T-helper 1 cell treated with Interleukin-12 subunit alpha and Interleukin-12 subunit beta and Interleukin-4 antibody, amounts not matched to agents 30 μg/mL and 1 μg/mL, for 36 hours (primary cell): ENCODE data around the gene TSC22D1.

Source experiments
- H3K27ac Mint-ChIP-seq: one replicate; pipeline ENCODE4 v1.8.0; 2021; ENCODE audit warnings: mild to moderate bottlenecking, mixed read lengths
- H3K27me3 Mint-ChIP-seq: one replicate; pipeline ENCODE4 v1.8.0; 2021; ENCODE audit warnings: low read depth, mixed read lengths
- H3K36me3 Mint-ChIP-seq: one replicate; pipeline ENCODE4 v1.8.0; 2021; ENCODE audit warnings: low read depth, mixed read lengths
- H3K4me1 Mint-ChIP-seq: one replicate; pipeline ENCODE4 v1.8.0; 2021; ENCODE audit warnings: low read depth, mixed read lengths
- H3K4me3 Mint-ChIP-seq: one replicate; pipeline ENCODE4 v1.8.0; 2021; ENCODE audit warnings: mild to moderate bottlenecking, moderate library complexity, mixed read lengths
- H3K9me3 Mint-ChIP-seq: one replicate; pipeline ENCODE4 v1.8.0; 2021; ENCODE audit warnings: mixed read lengths

The TSC22D1 gene

DNA sequence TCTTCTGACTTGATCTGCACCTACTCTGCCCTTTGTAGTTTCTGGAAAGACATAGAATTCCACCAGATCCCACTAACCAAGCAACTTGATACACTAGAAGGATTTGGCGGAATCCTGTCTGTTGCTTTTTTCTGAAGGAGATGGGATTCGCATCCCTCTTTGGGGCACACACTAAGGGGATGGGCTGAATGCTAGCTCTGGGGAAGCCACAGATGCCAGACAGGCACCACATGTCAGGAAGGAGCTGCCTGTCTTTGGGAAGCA is 150.4 kb downstream of the TSC22D1 start:
- no peaks in the 10 kb centered on the region for H3K36me3 Mint-ChIP-seq
- peaks cover 31% of the 10 kb centered on the region for H3K27me3 Mint-ChIP-seq
- H3K9me3 Mint-ChIP-seq, result no peaks in the 10 kb centered on the region
- no peak overlapping the region for H3K27ac Mint-ChIP-seq
- no peak overlapping the region for H3K4me3 Mint-ChIP-seq
- H3K4me1 Mint-ChIP-seq, result no peaks in the 10 kb centered on the region

DNA sequence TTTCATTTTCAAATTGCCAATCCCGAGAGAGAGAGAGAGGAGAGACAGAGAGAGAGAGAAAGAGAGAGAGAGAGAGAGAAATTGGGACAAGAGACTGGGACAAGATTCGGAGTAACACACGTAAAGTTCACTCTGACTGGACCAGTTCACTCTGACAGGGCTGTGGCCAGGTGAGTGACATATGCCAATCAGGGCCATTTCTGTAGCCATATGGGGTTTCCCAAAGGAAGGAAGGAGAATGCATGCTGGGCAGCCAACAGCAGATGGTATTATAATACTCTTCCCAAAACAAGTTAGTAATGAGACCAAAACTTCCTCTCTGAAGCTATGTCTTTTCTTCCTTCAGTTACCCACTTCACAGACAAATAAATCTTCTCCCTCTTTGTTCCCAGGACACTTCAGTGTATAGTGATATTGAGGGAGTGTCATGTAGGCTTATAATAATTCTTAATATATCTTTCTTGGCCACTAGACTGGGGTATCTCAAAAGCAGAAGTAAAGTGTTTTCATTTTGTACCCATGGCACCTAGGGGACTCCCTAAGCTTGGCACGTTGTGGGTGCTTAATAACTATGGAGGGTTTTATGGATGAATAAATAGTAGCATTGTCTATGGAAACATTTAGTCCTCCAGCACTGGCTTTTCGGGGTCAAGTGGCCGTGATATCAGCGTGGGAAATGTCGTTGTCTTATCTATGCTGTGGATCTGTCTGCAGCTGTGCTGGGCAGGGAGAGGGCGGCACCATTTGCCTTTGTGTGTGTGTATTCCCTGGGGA is 150.9 kb downstream of the TSC22D1 start:
- Mint-ChIP-seq H3K4me3 (no peak overlapping the region), H3K27me3 (peaks cover 31% of the 10 kb centered on the region), H3K27ac (no peak overlapping the region), H3K36me3 (no peaks in the 10 kb centered on the region), H3K9me3 (no peaks in the 10 kb centered on the region), H3K4me1 (no peaks in the 10 kb centered on the region)

DNA sequence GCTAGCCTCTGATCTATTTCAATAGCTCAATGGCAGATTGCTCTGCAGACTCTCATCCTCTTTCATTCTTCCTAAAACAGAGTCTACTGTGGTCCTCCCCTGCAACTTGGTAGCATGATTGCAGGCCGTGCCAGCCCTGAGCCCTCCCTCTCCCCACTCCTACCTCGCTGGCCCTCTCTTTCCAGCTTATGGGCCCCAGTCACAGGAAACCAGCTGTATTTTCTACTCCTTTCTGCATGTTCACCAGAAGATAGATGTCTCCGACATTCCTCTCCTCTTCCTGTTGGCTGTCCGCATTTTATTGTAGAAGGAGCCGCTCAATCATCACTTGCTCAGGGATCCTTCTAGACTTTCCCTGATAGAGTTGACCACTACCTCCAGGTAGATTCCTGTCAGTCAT is 152.3 kb downstream of the TSC22D1 start:
- Mint-ChIP-seq H3K4me1 (no peaks in the 10 kb centered on the region), H3K4me3 (no peak overlapping the region)

DNA sequence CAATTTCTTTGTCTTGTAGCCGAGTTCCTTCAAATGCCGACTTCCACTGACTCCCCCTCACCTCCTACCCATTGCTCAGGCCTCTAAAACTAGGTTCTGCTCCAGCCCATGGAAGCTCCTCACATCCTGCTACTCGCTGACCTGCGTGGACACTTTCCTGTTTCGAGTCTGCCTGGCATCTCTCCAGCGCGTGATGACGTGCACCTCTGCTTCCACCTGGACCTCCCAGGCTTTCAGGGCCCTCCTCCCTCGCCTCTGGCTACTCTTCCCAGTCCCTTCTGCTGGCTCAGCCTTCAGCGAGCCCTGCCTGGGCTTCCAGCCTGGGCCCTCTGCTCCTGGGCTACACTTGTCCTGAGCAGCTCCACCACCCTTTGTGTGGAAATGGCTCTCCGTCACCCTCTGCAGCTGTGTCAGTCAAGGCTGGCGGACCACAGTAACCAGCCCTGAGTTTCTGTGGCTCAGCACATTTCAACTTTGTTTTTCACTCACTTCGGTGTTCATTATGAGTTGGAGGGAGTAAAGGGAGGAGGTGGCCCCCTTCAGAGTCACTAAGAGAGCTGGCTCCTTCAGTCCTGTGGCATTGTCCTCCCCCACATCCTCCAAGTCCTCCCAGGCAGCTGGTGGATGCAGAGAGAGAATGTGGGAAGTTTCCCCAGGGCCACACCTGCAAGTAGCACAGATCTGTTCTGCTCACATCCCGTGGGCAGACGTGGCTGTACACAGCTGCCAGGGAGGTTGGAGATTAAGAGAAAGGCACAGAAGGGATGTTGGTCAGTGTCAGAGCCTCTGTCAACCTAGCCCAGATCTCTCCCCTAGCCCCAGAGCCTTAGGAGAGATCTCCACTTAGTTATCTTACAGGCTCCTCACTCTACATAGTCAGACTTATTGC is 153.1 kb downstream of the TSC22D1 start:
- Mint-ChIP-seq H3K27ac (no peak overlapping the region), H3K4me3 (no peak overlapping the region), H3K36me3 (no peaks in the 10 kb centered on the region), H3K4me1 (no peaks in the 10 kb centered on the region), H3K27me3 (peaks cover 31% of the 10 kb centered on the region), H3K9me3 (no peaks in the 10 kb centered on the region)

More for the DNA sequence above, 152.3 kb downstream of the TSC22D1 start:
- H3K27ac Mint-ChIP-seq, result no peak overlapping the region
- no peaks in the 10 kb centered on the region for H3K36me3 Mint-ChIP-seq
- peaks cover 31% of the 10 kb centered on the region for H3K27me3 Mint-ChIP-seq
- no peaks in the 10 kb centered on the region for H3K9me3 Mint-ChIP-seq

DNA sequence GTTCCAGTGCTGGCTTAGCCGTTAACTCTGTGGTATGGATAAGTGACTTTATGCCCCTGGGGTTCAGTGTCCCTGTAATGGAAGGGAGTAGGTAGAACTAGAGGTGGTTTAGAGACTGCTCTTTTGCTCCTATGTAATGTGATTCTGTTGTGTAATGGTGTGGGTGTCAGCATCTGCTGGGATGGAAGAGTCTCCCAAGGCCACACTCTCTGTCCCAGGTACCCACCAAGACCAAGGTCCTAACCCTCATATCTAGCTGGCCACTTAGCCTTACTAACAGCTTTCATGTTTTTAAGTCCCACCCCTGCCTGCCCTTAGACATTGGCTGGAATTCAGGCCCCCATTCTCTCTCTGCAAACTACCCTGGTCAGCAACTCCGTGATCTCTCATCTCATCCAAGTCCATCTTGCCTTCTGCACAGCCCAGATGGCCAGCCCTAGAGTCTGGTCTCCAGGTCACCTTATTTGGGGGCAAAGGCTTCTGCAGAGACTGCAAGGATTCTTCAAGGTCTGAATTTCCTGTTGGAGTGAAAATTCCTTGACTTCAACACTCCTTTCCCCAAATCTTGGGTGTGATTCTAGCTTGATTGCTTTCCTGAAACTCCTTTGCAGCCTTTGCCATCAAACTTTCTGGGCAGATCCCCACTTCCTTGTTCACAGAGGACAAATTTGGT is 154.1 kb downstream of the TSC22D1 start:
- H3K4me3 Mint-ChIP-seq, result no peak overlapping the region
- H3K4me1 Mint-ChIP-seq, result no peaks in the 10 kb centered on the region
- no peak overlapping the region for H3K27ac Mint-ChIP-seq
- H3K9me3 Mint-ChIP-seq, result no peaks in the 10 kb centered on the region
- H3K27me3 Mint-ChIP-seq, result peaks cover 31% of the 10 kb centered on the region
- H3K36me3 Mint-ChIP-seq, result no peaks in the 10 kb centered on the region

DNA sequence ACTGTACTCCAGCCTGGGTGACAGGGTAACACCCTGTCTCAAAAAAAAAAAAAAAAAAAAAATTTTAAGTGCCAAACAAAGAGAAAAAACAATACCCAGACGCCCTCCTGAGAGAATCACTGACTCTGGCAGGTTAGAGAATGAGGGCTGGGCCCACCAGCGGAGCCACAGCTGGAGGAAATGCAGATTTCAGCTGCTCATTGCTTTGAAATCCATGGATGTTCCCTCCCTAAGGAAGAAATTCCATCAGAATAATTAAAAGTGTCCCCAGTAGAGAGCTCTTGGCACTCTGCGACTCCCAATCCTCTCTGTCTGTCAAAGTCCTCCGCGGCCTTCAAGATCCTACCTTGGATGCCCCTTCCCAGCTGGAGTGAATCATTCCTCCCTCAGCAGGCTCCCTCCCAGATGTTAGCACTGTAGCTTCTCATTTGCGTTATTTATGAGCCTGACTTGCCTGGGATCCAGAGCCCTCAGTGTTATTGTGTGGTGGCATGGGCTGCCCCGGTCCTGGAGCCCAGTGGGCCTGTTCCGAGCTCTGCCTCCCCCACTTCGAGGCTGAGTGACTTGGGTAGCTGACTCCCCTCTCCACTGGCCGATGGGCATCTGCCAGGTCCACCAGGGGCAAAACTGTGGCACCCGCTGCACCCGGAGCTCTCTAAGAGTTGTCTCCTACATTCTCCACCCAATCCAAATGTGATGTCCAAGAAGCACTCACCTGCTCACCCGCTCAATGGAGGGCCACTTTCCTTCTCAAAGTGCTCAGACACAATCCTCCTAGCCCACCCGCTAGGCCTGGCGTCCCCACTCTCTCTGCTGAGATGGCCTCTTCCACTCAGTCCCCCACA is 155.5 kb downstream of the TSC22D1 start:
- H3K36me3 Mint-ChIP-seq, result no peaks in the 10 kb centered on the region
- peaks cover 23% of the 10 kb centered on the region for H3K27me3 Mint-ChIP-seq
- no peak overlapping the region for H3K4me3 Mint-ChIP-seq
- no peak overlapping the region for H3K27ac Mint-ChIP-seq
- H3K9me3 Mint-ChIP-seq, result no peaks in the 10 kb centered on the region
- no peaks in the 10 kb centered on the region for H3K4me1 Mint-ChIP-seq

DNA sequence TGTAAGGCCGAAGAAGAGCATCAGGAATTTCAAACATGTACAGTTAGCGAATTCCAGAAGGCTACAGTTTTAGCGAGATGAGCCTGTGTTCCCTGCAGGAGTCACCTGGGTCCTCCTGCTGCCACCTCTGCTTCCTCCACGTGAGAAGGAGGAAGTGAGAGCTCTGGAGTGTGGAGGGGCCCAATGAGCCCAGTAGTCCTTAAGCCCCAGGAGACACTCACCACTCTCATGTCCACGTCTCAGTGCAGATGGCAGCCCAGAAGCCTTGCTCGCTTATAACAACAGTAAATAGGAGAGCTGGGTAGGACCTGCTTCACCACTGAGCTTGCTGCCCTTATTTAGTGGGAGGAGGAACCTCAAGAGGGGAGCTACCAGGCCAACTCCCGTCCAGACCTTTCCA is 158.3 kb downstream of the TSC22D1 start:
- Mint-ChIP-seq H3K27ac (no peak overlapping the region), H3K9me3 (no peaks in the 10 kb centered on the region), H3K36me3 (no peaks in the 10 kb centered on the region), H3K4me3 (no peak overlapping the region), H3K27me3 (peaks cover 12% of the 10 kb centered on the region), H3K4me1 (peaks cover 3% of the 10 kb centered on the region)

DNA sequence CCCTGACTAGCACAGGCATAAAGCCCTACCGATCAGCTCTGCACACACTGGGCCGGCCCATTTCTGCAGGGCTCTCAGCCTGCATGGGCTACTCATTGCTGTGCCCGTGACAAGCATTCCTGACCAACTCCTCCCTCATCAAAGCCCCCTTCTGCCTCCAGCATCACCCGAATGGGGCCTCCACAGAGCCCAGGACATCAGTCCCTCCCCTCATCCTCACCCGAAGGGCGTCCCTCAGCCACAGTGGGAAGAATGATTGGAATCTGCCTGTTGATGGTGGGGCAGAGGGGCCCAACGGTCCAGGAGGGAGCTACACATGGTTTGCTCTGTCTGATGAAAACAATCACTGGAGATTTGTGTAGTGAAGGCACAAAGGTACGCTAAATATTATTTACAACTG is 158.7 kb downstream of the TSC22D1 start:
- H3K27ac Mint-ChIP-seq, result no peak overlapping the region
- H3K36me3 Mint-ChIP-seq, result no peaks in the 10 kb centered on the region
- H3K9me3 Mint-ChIP-seq, result no peaks in the 10 kb centered on the region
- H3K4me1 Mint-ChIP-seq, result peaks cover 3% of the 10 kb centered on the region
- H3K27me3 Mint-ChIP-seq, result peaks cover 9% of the 10 kb centered on the region
- H3K4me3 Mint-ChIP-seq, result no peak overlapping the region

DNA sequence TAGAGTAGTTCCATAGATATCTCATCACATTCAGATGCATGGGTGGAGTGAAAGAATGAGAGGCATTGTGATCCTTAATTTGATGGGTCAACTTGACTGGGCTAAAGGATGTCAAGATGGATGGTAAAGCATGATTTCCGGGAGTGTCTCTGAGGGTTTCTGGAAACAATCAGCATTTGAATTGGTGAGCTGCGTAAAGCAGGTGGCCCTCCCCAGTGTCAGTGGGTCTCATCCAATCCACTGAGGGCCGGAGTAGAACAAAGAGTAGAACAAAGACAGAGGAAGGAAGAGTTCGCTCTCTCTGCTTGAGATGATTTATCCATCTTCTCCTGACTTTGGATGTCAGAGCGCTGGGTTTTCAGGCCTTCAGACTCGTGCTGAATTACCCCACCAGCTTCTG is 159.4 kb downstream of the TSC22D1 start:
- Mint-ChIP-seq H3K27me3 (peaks cover 2% of the 10 kb centered on the region), H3K9me3 (no peaks in the 10 kb centered on the region), H3K4me1 (peaks cover 3% of the 10 kb centered on the region), H3K36me3 (no peaks in the 10 kb centered on the region), H3K27ac (no peak overlapping the region), H3K4me3 (no peak overlapping the region)

DNA sequence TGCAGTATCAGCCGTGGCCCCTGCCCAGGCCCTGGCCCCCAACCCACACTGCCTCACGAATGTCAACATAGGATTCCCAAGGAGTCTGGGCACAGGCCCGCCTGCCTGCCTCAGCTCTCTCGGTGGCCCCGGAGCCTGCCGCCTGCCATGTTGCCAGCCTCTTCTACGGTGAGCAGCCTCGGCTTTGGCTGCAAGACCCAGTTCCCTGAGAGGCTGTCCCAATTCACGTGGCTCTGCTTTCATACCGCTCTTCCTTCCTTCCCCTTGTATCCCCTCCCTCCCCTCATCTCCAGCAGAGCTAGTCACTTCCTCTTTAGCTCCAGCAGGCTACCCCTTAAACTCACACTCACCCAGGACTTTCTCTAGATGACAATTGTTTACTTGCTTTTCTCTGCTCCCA is 159.8 kb downstream of the TSC22D1 start:
- H3K4me3 Mint-ChIP-seq, result no peak overlapping the region
- H3K9me3 Mint-ChIP-seq, result no peaks in the 10 kb centered on the region
- H3K27me3 Mint-ChIP-seq, result no peaks in the 10 kb centered on the region
- H3K27ac Mint-ChIP-seq, result no peak overlapping the region
- peaks cover 3% of the 10 kb centered on the region for H3K4me1 Mint-ChIP-seq
- no peaks in the 10 kb centered on the region for H3K36me3 Mint-ChIP-seq

DNA sequence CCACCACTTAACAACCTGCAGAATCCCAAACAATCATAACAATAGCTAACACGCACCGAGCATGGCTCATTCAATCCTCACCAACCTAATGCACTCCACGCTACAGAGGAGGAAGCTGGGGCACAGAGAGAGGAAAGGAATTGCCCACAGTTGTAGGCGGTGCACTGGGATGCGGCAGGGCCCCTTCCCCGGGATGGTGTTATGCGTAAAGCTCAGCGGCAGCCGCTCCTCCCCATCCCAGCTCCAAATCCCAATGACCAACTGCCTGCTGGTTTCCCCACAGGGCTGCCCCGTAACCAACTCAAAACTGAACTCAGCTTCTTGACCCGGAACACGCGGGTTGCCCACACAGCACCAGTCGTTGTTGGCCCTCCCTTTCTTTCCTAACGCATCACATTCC is 160.3 kb downstream of the TSC22D1 start:
- Mint-ChIP-seq H3K27me3 (no peaks in the 10 kb centered on the region), H3K4me1 (peaks cover 3% of the 10 kb centered on the region), H3K27ac (no peak overlapping the region), H3K4me3 (no peak overlapping the region), H3K9me3 (no peaks in the 10 kb centered on the region), H3K36me3 (no peaks in the 10 kb centered on the region)

DNA sequence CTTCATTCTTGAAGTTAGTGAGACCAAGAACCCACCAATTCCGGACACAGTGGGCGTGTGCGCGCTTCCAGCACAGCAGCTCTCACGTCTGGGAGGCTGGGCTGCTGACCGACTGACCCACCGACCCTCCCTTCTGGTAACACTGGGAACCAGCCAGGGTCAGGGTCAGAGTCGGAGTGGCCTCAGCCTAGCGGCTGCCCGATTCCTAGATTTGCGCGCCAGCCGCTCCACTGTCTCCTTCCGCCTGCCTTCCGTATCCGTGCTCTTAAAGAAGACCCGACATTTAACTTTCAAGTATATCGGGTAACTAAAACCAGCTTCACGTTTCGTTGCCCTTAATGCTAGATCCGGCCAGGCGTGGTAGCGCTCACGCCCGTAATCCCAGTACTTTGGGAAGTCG is 161.4 kb downstream of the TSC22D1 start:
- Mint-ChIP-seq H3K27me3 (peaks cover 7% of the 10 kb centered on the region), H3K4me3 (no peak overlapping the region), H3K9me3 (no peaks in the 10 kb centered on the region), H3K4me1 (peaks cover 3% of the 10 kb centered on the region), H3K36me3 (no peaks in the 10 kb centered on the region), H3K27ac (no peak overlapping the region)

DNA sequence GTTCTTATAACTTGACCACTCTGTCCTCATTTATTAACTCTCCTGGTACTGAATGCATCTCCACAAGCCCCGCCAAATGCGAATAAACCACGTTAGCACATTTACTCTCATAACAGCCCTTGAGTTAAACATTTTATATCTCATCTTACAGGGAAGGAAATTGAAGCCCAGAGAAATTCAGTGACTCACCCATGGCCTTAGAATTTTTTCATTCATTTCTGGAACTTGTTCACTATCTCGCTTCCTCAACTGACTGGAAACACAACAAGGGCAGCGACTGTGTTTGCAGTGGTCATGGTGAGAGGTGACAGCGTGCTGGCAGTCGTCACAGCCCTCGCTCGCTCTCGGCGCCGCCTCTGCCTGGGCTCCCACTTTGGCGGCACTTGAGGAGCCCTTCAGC is 163.0 kb downstream of the TSC22D1 start:
- Mint-ChIP-seq H3K4me1 (peaks cover 3% of the 10 kb centered on the region), H3K27me3 (peaks cover 7% of the 10 kb centered on the region), H3K36me3 (no peaks in the 10 kb centered on the region), H3K27ac (no peak overlapping the region), H3K9me3 (no peaks in the 10 kb centered on the region), H3K4me3 (no peak overlapping the region)

DNA sequence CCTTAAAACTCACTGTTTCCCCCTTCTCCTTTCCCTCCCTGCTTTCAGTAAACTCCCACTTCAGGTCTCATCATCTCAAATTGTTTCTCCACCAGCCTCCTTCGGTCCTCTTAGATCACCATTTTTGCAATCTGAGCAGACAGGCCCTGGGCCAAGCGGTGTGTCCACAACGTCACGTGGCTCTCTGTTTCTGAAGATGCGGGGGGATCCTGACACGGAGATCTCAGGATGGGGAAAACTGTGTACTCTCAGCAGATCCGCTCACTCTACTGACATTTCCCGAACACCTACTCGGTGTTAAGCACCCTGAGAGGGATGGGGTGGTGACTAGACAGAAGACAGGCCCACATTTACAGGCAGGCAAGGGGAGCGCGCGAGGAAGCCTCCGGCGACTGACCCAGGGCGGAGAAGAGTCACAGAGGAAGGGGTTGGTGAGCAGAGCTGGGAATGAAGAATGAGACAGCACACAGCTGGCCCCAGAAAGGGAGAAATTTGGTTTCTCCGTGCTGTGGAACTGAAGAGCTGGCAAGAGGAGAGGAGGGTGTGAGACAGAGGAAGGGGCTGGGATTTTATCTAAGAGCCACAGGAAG is 163.7 kb downstream of the TSC22D1 start:
- H3K4me1 Mint-ChIP-seq, result peaks cover 3% of the 10 kb centered on the region

More for the DNA sequence above, 163.7 kb downstream of the TSC22D1 start:
- Mint-ChIP-seq H3K27ac (no peak overlapping the region), H3K27me3 (peaks cover 7% of the 10 kb centered on the region), H3K9me3 (no peaks in the 10 kb centered on the region), H3K4me3 (no peak overlapping the region), H3K36me3 (no peaks in the 10 kb centered on the region)
